Stomach (tissue), 9 donors: Measurements from ENCODE around the gene DNAAF9. TPM values are rescaled to one million over a fixed set of nuclear protein-coding genes. Genes with fewer than 3 reads are reported as not detected.

Experiments used
- DNase-seq, 2 donors: peaks; one replicate each; pipeline versions ENCODE4 v3.0.0 to v3.0.0-alpha.2; 2013 to 2019
- H3K27ac ChIP-seq, 5 donors: fragments of 200-600 bp in 4 of 5; sonication (generic) in 4 of 5; one replicate each; pipeline ENCODE4 v1.5.1; 2013 to 2019; ENCODE audit warnings: mild to moderate bottlenecking in 1 of 5, moderate library complexity in 1 of 5
- H3K27me3 ChIP-seq, 3 donors: fragments of 200-600 bp; sonication (generic); one replicate each; pipeline ENCODE4 v1.5.1; 2017 to 2019; ENCODE audit warnings: mixed run types in 1 of 3
- H3K36me3 ChIP-seq, 4 donors: fragments of 200-600 bp; sonication (generic); 1 replicate in 3 of 4; 2 replicates in 1 of 4; pipeline ENCODE4 v1.5.1; 2016 to 2019
- H3K4me1 ChIP-seq, 4 donors: fragments of 200-600 bp; sonication (generic); one replicate each; pipeline ENCODE4 v1.5.1; 2016 to 2019
- H3K4me3 ChIP-seq, 4 donors: fragments of 200-600 bp; sonication (generic) in 3 of 4; one replicate each; pipeline ENCODE4 v1.5.1; 2016 to 2019; ENCODE audit warnings: mild to moderate bottlenecking in 1 of 4
- H3K9me3 ChIP-seq, 4 donors: fragments of 200-600 bp; sonication (generic); one replicate each; pipeline ENCODE4 v1.5.1; 2016 to 2019
- CTCF ChIP-seq, 7 experiments: fragments of 450-650 bp in 4 of 7; fragments of 200-600 bp in 3 of 7; sonication (generic) in 3 of 7; IDR thresholded peaks; one replicate each; pipeline ENCODE4 v1.5.1; 2016 to 2019; ENCODE audit warnings: antibody characterized with exemption in 7 of 7, control low read depth in 2 of 7, mild to moderate bottlenecking in 1 of 7
- EP300 ChIP-seq: sonication (generic); formaldehyde crosslinking; IDR thresholded peaks from one replicate; pipeline ENCODE4 v1.6.1; 2017; ENCODE audit warnings: antibody characterized with exemption
- POLR2A ChIP-seq, 4 donors: fragments of 450-650 bp; IDR thresholded peaks; one replicate each; pipeline ENCODE4 v1.6.1; 2016; ENCODE audit warnings: antibody characterized with exemption in 4 of 4, control low read depth in 2 of 4, mild to moderate bottlenecking in 1 of 4, moderate library complexity in 1 of 4
- POLR2AphosphoS5 ChIP-seq, 3 donors: sonication (generic); formaldehyde crosslinking; IDR thresholded peaks; one replicate each; pipeline ENCODE4 v1.6.1; 2016; ENCODE audit warnings: antibody characterized with exemption in 3 of 3
- WGBS, 5 donors: extraction: QIAGEN DNeasy Blood & Tissue Kit in 3 of 5; methylation state at CpG; one replicate each; pipeline versions ENCODE4 v1.1.5 to v1.1.7; 2013 to 2018; 5-methylcytosine and 5-hydroxymethylcytosine counted together
- intact Hi-C: fragments of 100-400 bp; cut with DNase I; formaldehyde crosslinking; loops from one replicate; pipeline ENCODE4 v1.15.1; 2023; ENCODE audit warnings: low total_unique reads
- polyA plus RNA-seq, 3 donors: library from polyadenylated mRNA; stranded (reverse); fragments of 200-250 nt; gene quantifications; one replicate each; pipeline ENCODE4 v1.2.3, GENCODE V29; 2013
- small RNA-seq, 4 donors: library from RNA; depleted of rRNA; stranded (forward); fragments of <200 nt; gene quantifications; one replicate each; pipeline ENCODE3, GENCODE V24; 2016
- total RNA-seq, 5 donors: library from RNA; depleted of rRNA; stranded (reverse); fragments of >200 nt; gene quantifications; one replicate each; pipeline versions ENCODE4 v1.1.0 to v1.2.3, GENCODE V29; 2014 to 2016
- donor health status: healthy with polysubstance abuse.
- donor health status: Bipolar disorder and iron deficiency.
- donor health status: healthy.

The DNAAF9 gene
- total and polyA plus RNA-seq, 8 donors = 1.2 to 23.7 (median 10.5) TPM

- no peak for TF ChIP-seq POLR2A (IDR thresholded peaks at IDR 0.05)
- no peak for TF ChIP-seq POLR2AphosphoS5 (IDR thresholded peaks at IDR 0.05)
- TF ChIP-seq CTCF (IDR thresholded peaks at IDR 0.05) = no peak
- TF ChIP-seq EP300 = no peak
- Histone ChIP-seq H3K36me3 (peaks cover 0 to 63% (median 50%) of the 10 kb centered on the region in 4 donors), H3K4me1 (no peaks in the 10 kb centered on the region), H3K27me3 (no peaks in the 10 kb centered on the region), H3K27ac (no peak overlapping the region), H3K9me3 (no peaks in the 10 kb centered on the region), H3K4me3 (no peak overlapping the region)
- DNase-seq = peak in 1 of 2 donors; percentile 32
- 66 to 81% (median 70%) methylated on average over 5 of the region's 5 CpGs for WGBS, 5 donors
- intact Hi-C loops = no loop called here
These were observed 48.7 kb downstream of the DNAAF9 start for GRCh38 chr20:3358676-3359340.

Small RNA genes within 50 kb of the gene (small RNA-seq; reads per million reads assigned to genes)
- gene RF00012 (0 reads per million in 4 donors), gene RNU6-1019P (0 reads per million in 4 donors)

Other genes starting within 250 kb of the DNAAF9 start
- gene FASTKD5, start 247.8 kb downstream of the DNAAF9 start, total RNA-seq = 10 to 100 TPM in 4 of 5 donors, not detected in 1; 17.4 to 24.0 (median 19.6) TPM
- gene FASTKD5, start 247.8 kb downstream of the DNAAF9 start, polyA plus RNA-seq = 1 to 10 TPM; 6.0 to 7.5 (median 7.3) TPM
- 1 to 10 TPM in 4 of 5 donors, not detected in 1; 3.6 to 6.2 (median 4.7) TPM for gene UBOX5, start 247.8 kb downstream of the DNAAF9 start, total RNA-seq
- 1 to 10 TPM; 2.7 to 3.4 (median 3.0) TPM for gene UBOX5, start 247.8 kb downstream of the DNAAF9 start, polyA plus RNA-seq
- 10 to 100 TPM in 4 of 5 donors, 1 to 10 TPM in 1; 5.3 to 36.6 (median 22.3) TPM for gene LZTS3, start 234.1 kb downstream of the DNAAF9 start, total RNA-seq
- 10 to 100 TPM in 2 of 3 donors, 1 to 10 TPM in 1; 8.6 to 16.6 (median 12.7) TPM for gene LZTS3, start 234.1 kb downstream of the DNAAF9 start, polyA plus RNA-seq
- 100 to 1,000 TPM in 1 of 5 donors, 10 to 100 TPM in 3, 1 to 10 TPM in 1; 2.3 to 108 (median 49.1) TPM for gene DDRGK1, start 203.0 kb downstream of the DNAAF9 start, total RNA-seq
- 10 to 100 TPM; 45.5 to 80.8 (median 55.6) TPM for gene DDRGK1, start 203.0 kb downstream of the DNAAF9 start, polyA plus RNA-seq
- 10 to 100 TPM; 11.1 to 57.1 (median 36.9) TPM for gene ITPA, start 198.2 kb downstream of the DNAAF9 start, total RNA-seq
- 100 to 1,000 TPM in 1 of 3 donors, 10 to 100 TPM in 2; 58.8 to 105 (median 78.9) TPM for gene ITPA, start 198.2 kb downstream of the DNAAF9 start, polyA plus RNA-seq
- 10 to 100 TPM in 1 of 5 donors, 1 to 10 TPM in 2, under 1 TPM in 1, not detected in 1; 0.37 to 22.3 (median 7.8) TPM for gene SLC4A11, start 168.5 kb downstream of the DNAAF9 start, total RNA-seq
- gene SLC4A11, start 168.5 kb downstream of the DNAAF9 start, polyA plus RNA-seq = 10 to 100 TPM in 1 of 3 donors, under 1 TPM in 2; 0.46 to 11.2 (median 0.87) TPM
- gene ATRN, start 63.3 kb upstream of the DNAAF9 start, total RNA-seq = 10 to 100 TPM; 17.5 to 63.9 (median 35.5) TPM
- 1 to 10 TPM; 2.9 to 7.0 (median 3.9) TPM for gene ATRN, start 63.3 kb upstream of the DNAAF9 start, polyA plus RNA-seq